Posterior cingulate gyrus (tissue), 11 donors: ENCODE results near the gene CPOX.
"Not testable (repeated sequence)": the region's sequence is repeated elsewhere in the genome, so short reads cannot be mapped to it uniquely, and the experiment has no call there.

Source experiments
- DNase-seq, 10 donors: peaks; one replicate each; pipeline versions ENCODE4 v3.0.0 to v3.0.0-alpha.2; 2020 to 2021; ENCODE audit warnings: mixed read lengths in 3 of 10
- intact Hi-C: fragments of 100-400 bp; cut with DNase I; formaldehyde crosslinking; loops from one replicate; pipeline ENCODE4 v1.15.1; 2023

The CPOX gene

DNA sequence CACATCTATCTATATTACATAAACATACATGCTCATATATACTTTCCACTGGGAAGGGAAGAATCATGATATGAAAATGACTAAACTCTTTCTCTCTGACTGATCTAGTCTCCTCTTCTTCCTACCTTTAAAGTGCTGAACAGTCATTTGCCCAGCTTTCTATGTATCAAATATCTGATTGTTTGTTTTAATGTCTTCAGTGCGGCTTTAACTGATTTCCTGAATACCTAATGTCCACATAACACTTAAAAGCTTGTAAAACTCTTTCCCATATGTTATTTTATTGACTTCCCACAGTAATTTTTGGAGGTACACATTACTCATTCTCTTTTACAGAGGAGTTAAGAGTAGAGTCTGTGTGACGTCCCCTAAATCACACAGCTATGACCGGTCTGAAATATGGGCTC, 28.2 kb downstream of the CPOX start:
- intact Hi-C loops = no loop called here
- DNase-seq = no peak

DNA sequence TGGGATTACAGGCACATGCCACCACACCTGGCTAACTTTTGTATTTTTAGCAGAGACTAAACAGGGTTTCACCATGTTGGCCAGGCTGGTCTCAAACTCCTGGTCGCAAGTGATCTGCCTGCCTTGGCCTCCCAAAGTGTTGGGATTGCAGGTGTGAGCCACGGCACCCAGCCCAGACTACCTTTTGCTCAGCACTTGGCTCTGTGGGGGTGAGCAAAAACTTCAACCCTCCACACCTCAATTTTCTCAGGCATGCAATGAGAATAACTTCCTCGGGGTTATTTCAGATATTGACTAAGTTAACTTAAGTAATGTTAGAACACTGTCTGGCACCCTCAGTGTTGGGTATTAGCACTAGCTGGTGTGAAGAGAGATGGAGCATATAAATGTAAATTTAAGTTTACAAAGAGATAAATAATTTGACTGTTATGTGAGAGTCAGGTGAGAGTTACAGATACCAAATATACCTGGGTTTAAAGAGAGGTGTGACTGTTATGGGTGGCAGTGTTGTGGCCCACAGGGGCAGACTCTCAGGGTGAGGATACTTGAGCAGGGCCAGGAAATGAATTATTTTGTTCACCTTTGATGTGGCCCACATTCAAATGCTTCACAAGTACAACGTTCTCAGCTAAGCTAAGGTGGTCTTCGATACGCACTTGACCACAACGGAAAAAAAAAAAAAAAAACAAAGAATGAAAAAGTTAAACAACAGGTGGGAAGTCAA, 29.0 kb downstream of the CPOX start:
- no peak for DNase-seq
- intact Hi-C loops = no loop called here

DNA sequence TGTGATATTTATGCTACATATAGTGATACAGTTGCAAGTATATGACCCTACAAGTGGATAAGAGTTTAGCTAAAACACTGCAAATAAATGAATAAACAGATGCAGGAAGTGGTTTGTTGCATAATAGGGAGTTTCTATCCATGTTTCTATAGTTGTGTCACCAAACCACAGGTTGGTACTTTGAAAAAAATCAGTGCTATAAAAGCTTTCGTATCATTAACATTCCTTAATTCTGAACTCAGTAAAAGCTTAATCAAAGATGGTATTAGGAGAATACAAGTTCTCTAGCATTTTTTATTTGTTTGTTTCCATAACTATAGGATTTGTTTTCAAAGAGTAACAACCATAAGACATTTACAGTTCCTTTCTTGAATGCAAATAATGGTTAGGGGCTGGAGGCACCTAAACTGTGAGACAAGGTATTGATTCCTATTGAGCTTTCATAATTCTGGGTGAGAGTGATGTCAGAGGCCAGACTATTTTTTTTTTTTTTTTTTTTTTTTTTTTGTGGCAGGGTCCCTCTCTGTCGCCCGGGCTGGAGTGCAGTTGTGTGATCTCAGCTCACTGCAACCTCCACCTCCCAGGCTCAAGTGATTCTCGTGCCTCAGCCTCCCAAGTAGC, 29.6 kb downstream of the CPOX start:
- intact Hi-C loops = no loop called here
- DNase-seq = no peak

- DNase-seq = no peak
- intact Hi-C loops = no loop called here
These were observed 31.5 kb downstream of the CPOX start for GRCh38 chr3:98561727-98562521.

GRCh38 chr3:98560911-98561310, 32.5 kb downstream of the CPOX start:
- intact Hi-C loops = no loop called here
- DNase-seq = no peak

DNA sequence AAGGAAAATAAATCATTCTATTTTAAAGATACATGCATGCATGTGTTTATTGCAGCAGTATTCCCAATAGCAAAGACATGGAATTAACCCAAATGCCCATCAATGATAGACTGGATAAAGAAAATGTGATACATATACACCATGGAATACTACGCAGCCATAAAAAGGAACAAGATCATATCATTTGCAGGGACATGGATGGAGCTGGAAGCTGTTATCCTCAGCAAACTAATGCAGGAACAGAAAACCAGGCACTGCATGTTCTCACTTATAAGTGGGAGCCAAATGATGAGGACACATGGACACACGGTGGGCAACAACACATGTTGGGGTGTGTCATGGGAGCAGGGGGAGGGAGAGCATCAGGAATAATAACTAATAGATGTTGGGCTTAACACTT, 33.6 kb downstream of the CPOX start:
- DNase-seq = not testable (repeated sequence)

DNA sequence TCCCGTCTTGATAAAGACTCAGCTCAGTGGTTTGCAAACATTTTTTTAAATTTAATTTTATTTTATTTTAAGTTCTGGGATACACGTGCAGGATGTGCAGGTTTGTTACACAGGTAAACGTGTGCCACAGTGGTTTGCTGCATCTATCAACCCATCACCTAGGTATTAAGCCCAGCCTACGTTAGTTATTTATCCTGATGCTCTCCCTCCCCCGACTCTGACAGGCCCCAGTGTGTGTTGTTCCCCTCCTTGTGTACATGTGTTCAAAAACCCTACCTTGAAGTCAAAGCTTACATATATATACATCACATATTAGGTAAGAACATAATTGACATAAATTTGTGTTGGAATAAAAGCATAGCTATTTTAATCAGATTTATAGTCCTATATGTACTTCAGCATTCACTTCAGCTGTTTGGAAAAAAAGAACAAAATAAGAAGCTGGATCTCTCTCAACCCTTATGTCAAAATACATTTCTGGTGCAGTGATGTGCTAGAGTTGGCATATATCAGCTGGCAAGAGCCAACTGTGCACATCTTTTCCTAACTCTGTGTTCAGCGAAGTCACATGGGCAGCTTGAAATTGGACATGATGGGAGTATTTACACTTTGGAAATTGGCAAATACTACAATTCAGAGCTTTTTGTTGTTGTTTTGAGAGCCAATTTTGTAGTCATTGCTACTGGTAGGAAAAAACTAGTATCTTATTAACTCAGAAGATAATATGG, 35.1 kb downstream of the CPOX start:
- intact Hi-C loops = no loop called here
- no peak for DNase-seq

More for the DNA sequence above, 33.6 kb downstream of the CPOX start:
- intact Hi-C loops = not testable (repeated sequence)

- intact Hi-C loops = no loop called here
- no peak for DNase-seq
These were observed 35.9 kb downstream of the CPOX start for GRCh38 chr3:98557324-98558010.

GRCh38 chr3:98556164-98557130, 37.0 kb downstream of the CPOX start:
- DNase-seq = no peak
- intact Hi-C loops = no loop called here

GRCh38 chr3:98555025-98555379, 38.4 kb downstream of the CPOX start:
- DNase-seq = no peak
- intact Hi-C loops = no loop called here

DNA sequence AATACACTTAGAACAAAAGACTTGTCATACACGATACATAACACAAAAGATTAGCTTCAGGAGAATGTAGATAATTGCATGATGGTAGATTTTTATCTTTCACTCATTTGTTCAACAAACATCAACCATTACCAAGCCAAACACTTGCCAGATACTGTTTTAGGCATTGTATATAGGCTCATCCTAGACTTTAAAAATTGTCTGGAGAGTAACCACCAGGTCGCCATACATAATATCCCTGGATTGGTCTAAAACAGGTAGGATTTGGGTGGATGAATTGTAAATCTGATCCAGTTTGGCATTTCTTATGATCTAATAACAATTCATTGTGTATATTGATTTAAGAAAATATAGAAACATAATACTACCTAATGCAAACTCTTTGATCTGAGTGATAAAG, 38.8 kb downstream of the CPOX start:
- intact Hi-C loops = no loop called here
- DNase-seq = no peak

DNA sequence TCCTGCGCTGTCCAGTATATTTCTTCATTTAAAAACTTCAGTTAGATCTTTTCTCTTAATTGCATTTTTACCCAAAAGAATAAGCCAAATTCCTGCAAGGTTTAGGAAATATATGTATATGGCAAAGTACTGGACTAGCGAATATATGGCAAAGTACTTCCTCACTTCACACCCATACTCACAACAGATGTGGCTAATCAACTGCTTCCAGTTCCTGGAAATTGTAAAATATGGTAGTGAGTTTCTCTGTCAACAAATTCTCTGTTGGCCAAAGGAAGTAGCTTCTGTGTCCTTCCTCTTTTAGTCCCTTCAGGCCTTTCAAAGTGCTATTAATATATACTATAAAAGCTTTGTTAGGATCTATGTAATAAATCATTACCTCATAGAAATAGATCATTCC, 39.7 kb downstream of the CPOX start:
- intact Hi-C loops = no loop called here
- no peak for DNase-seq

DNA sequence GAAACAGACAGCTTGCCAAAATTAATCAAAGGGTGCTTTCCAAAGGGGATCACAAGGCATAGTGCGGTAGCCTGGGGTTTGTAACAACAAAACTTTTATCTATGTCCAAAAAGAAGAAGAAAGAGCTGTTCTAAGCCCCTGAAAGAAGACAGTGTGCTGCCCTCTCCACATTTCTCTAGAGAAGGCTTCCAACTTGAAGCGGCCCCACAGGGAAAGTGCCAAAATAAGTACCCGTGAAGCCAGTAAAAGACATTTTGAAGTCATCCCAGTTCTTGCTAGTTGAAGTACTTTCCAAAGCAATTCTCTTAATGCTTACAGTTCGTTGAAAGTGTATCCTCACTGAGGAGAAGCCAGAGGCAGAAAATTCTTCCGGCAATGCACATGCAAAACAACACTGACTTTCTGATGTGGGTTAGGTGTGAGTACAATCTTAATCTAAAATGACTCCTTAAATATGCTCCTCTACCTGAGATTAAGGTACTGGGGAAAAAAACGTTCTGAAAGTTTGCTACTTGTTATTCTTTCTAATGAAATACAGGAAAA, 40.3 kb downstream of the CPOX start:
- intact Hi-C loops = no loop called here
- DNase-seq = no peak

DNA sequence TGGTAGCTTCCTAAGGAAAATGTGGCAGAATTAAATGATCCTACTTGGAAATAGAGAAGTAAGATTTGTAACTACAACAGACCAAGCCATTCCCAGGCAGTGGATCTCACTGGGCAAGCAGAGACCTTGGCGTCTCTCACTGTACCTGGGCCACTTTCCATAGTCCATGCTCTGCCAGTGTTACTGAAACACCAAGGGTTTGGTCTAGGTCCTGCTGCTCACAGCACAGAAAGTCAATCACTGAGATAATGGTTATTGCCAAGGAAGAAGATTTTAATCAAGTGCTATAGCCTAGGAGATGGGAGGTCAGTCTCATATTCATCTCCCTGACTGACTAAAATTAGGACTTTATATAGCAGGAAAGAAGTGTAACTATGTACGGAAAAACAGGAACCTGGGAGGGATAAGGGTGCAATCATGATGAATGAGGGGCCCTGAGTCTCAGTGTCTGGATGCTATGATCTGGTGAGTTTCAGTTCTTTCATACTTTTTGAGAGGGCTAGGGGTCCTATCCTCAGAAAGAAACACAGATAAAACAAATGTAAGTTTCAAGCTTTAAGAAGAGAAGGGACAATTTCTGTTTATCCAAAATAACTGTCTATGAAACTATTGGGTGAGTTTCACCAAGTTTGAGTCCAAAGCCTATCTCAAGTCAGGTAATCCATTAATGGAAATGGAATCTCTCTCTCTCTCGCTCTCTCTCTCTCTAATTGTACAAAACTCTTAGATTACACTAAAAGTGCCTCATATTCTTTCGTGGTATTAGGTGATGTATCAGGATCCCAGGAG, 41.0 kb downstream of the CPOX start:
- intact Hi-C loops = no loop called here
- DNase-seq = no peak

GRCh38 chr3:98551754-98552153, 41.7 kb downstream of the CPOX start:
- no peak for DNase-seq
- intact Hi-C loops = no loop called here

GRCh38 chr3:98551236-98551635, 42.2 kb downstream of the CPOX start:
- intact Hi-C loops = no loop called here
- DNase-seq = no peak

DNA sequence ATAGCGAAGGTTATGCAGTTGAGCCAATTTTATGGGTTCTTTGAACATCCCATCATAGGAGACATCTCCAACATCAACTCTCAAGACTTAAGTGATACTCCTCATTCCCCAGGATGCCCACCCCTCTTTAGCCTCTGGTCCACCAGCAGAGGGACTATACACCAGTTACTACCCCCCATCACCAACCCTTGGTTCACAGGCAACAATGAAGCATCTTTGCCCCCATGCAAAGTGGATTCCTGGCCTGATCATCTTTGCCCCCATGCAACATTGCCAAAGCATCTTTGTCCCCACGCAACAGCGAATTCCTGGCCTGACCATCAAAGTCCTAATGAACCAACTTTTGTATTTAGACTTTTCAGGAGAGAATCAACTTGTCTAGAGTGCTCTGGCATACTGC, 42.6 kb downstream of the CPOX start:
- no peak for DNase-seq
- intact Hi-C loops = no loop called here

GRCh38 chr3:98548544-98548943, 44.9 kb downstream of the CPOX start:
- DNase-seq = no peak
- intact Hi-C loops = no loop called here
